H1 (cell line): ENCODE results near the gene HTR2A.

ENCODE experiments used
- CREB1 ChIP-seq: IDR thresholded peaks from 2 replicates; pipeline ENCODE4 v1.6.1; 2012; ENCODE audit warnings: inconsistent platforms
- GABPA ChIP-seq: IDR thresholded peaks from 2 replicates; pipeline ENCODE4 v1.6.1; 2011; ENCODE audit warnings: mild to moderate bottlenecking, low read length, moderate library complexity, borderline replicate concordance; ENCODE audit not compliant: insufficient read depth
- MAX ChIP-seq: IDR thresholded peaks from 2 replicates; pipeline ENCODE4 v1.6.1; 2012; ENCODE audit warnings: inconsistent platforms
- POLR2A ChIP-seq, 2 experiments: IDR thresholded peaks; 1 replicate in 1 of 2; 2 replicates in 1 of 2; pipeline ENCODE4 v1.6.1; 2011; ENCODE audit warnings: low read depth in 2 of 2, low read length in 2 of 2, mild to moderate bottlenecking in 2 of 2; ENCODE audit errors: control extremely low read depth in 1 of 2
- POLR2AphosphoS5 ChIP-seq: IDR thresholded peaks from 2 replicates; pipeline ENCODE4 v1.6.1; 2011; ENCODE audit warnings: low read depth, low read length
- POU5F1 ChIP-seq: IDR thresholded peaks from 2 replicates; pipeline ENCODE4 v1.6.1; 2011; ENCODE audit warnings: low read depth, mild to moderate bottlenecking, low read length, moderate library complexity
- RNF2 ChIP-seq: fragments of 200-900, 300-1000 bp; sonication (generic); IDR thresholded peaks from 2 replicates; pipeline ENCODE4 v1.7.1; 2016; ENCODE audit warnings: borderline replicate concordance, low read depth, mild to moderate bottlenecking, antibody characterized with exemption, low read length; ENCODE audit not compliant: poor library complexity, severe bottlenecking; ENCODE audit errors: missing control alignments
- SAP30 ChIP-seq: fragments of 300-600 bp; sonication (generic); IDR thresholded peaks from 2 replicates; pipeline ENCODE4 v1.7.1; 2012; ENCODE audit warnings: low read length, moderate library complexity, mild to moderate bottlenecking, inconsistent platforms; ENCODE audit not compliant: insufficient read depth, insufficient replicate concordance
- SIX5 ChIP-seq: IDR thresholded peaks from 2 replicates; pipeline ENCODE4 v1.6.1; 2011; ENCODE audit warnings: mild to moderate bottlenecking, low read depth, low read length
- SUZ12 ChIP-seq: fragments of 200-600 bp; sonication (generic); IDR thresholded peaks from 2 replicates; pipeline ENCODE4 v1.6.1; 2012; ENCODE audit warnings: mild to moderate bottlenecking, inconsistent platforms, low read length, moderate library complexity, mixed read lengths
- TCF12 ChIP-seq: IDR thresholded peaks from 2 replicates; pipeline ENCODE4 v1.6.1; 2011; ENCODE audit warnings: low read depth, mild to moderate bottlenecking, low read length
- TEAD4 ChIP-seq: IDR thresholded peaks from 2 replicates; pipeline ENCODE4 v1.6.1; 2012; ENCODE audit warnings: low read depth, low read length, inconsistent platforms, mixed read lengths
- USF2 ChIP-seq: IDR thresholded peaks from 2 replicates; pipeline ENCODE4 v1.6.1; 2011; ENCODE audit warnings: low read length, improper control_type of control experiment
- TF ChIP-seq, protein P1 (sequence below), 3 experiments: IDR thresholded peaks; 1 replicate in 2 of 3; 2 replicates in 1 of 3; pipeline versions ENCODE4 v1.5.1 to v1.6.1; 2011; ENCODE audit warnings: low read length in 3 of 3, mild to moderate bottlenecking in 3 of 3, inconsistent platforms in 2 of 3, low read depth in 1 of 3, moderate library complexity in 1 of 3; ENCODE audit not compliant: insufficient read depth in 1 of 3; ENCODE audit errors: control extremely low read depth in 1 of 3

DNA sequence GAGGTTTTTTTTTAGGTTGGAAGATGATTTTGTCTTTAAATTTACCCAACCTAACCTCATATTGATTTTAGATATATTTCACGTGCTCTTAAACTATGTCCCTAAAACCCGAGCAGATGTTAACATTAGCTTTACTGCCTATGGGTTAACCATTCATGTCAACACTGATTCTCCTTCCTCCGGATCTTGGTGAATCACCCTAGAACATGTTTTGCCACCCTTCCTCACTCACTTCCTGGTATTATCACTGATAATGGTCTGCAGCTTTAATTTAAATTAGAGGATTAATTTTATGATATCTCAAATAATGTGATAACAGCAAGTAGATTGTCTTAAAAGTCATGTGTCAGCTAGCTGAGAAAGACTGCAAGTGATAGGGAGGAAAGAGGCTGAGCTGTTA lies 31.9 kb downstream of the HTR2A start:
- no peak for TF ChIP-seq GABPA
- no peak for TF ChIP-seq SIX5
- no peak for TF ChIP-seq USF2
- TF ChIP-seq, protein P1, sequence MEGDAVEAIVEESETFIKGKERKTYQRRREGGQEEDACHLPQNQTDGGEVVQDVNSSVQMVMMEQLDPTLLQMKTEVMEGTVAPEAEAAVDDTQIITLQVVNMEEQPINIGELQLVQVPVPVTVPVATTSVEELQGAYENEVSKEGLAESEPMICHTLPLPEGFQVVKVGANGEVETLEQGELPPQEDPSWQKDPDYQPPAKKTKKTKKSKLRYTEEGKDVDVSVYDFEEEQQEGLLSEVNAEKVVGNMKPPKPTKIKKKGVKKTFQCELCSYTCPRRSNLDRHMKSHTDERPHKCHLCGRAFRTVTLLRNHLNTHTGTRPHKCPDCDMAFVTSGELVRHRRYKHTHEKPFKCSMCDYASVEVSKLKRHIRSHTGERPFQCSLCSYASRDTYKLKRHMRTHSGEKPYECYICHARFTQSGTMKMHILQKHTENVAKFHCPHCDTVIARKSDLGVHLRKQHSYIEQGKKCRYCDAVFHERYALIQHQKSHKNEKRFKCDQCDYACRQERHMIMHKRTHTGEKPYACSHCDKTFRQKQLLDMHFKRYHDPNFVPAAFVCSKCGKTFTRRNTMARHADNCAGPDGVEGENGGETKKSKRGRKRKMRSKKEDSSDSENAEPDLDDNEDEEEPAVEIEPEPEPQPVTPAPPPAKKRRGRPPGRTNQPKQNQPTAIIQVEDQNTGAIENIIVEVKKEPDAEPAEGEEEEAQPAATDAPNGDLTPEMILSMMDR (IDR thresholded peaks at IDR 0.05; ENCODE audit: control extremely low read depth in 1 of 3, insufficient read depth in 1 of 3, low read depth in 1 of 3, low read length in 3 of 3): no peak
- TF ChIP-seq POLR2A (IDR thresholded peaks at IDR 0.05; ENCODE audit: control extremely low read depth in 1 of 2, low read depth in 2 of 2, low read length in 2 of 2): no peak
- TF ChIP-seq SAP30: no peak
- TF ChIP-seq POU5F1: no peak
- TF ChIP-seq POLR2AphosphoS5: no peak
- TF ChIP-seq TEAD4: no peak
- no peak for TF ChIP-seq RNF2
- no peak for TF ChIP-seq SUZ12
- no peak for TF ChIP-seq CREB1
- no peak for TF ChIP-seq TCF12
- no peak for TF ChIP-seq MAX
